ENCODE results near the gene WDR88. TPM values are rescaled to one million over a fixed set of nuclear protein-coding genes. Genes with fewer than 3 reads are reported as not detected.

The WDR88 gene
- total and polyA plus RNA-seq, 2 of the 13 experiments (the other 11 are each of a cell fraction or from before 2014, with no cell fraction given) = not detected

GRCh38 chr19:33100894-33101644 lies 30.8 kb upstream of the WDR88 start (continued):
- no peak for TF ChIP-seq U2AF1 (optimal IDR thresholded peaks at IDR 0.05; ENCODE audit: low read depth, low read length)
- TF ChIP-seq PHB2 (IDR thresholded peaks at IDR 0.05; ENCODE audit: partially characterized antibody) = no peak
- TF ChIP-seq, protein P1, sequence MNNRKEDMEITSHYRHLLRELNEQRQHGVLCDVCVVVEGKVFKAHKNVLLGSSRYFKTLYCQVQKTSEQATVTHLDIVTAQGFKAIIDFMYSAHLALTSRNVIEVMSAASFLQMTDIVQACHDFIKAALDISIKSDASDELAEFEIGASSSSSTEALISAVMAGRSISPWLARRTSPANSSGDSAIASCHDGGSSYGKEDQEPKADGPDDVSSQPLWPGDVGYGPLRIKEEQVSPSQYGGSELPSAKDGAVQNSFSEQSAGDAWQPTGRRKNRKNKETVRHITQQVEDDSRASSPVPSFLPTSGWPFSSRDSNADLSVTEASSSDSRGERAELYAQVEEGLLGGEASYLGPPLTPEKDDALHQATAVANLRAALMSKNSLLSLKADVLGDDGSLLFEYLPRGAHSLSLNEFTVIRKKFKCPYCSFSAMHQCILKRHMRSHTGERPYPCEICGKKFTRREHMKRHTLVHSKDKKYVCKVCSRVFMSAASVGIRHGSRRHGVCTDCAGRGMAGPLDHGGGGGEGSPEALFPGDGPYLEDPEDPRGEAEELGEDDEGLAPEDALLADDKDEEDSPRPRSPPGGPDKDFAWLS (CRISPR knock-in tag; IDR thresholded peaks at IDR 0.05; ENCODE audit: borderline replicate concordance) = no peak
- TF ChIP-seq PPARG (CRISPR knock-in tag; conservative IDR thresholded peaks at IDR 0.05) = peak; percentile 94
- peak; percentile 95 for TF ChIP-seq RARA (CRISPR knock-in tag; IDR thresholded peaks at IDR 0.05)
- no peak for TF ChIP-seq ZNF660 (CRISPR knock-in tag; IDR thresholded peaks at IDR 0.05; ENCODE audit: borderline replicate concordance, low read depth)
- TF ChIP-seq, protein P2, sequence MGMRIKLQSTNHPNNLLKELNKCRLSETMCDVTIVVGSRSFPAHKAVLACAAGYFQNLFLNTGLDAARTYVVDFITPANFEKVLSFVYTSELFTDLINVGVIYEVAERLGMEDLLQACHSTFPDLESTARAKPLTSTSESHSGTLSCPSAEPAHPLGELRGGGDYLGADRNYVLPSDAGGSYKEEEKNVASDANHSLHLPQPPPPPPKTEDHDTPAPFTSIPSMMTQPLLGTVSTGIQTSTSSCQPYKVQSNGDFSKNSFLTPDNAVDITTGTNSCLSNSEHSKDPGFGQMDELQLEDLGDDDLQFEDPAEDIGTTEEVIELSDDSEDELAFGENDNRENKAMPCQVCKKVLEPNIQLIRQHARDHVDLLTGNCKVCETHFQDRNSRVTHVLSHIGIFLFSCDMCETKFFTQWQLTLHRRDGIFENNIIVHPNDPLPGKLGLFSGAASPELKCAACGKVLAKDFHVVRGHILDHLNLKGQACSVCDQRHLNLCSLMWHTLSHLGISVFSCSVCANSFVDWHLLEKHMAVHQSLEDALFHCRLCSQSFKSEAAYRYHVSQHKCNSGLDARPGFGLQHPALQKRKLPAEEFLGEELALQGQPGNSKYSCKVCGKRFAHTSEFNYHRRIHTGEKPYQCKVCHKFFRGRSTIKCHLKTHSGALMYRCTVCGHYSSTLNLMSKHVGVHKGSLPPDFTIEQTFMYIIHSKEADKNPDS (CRISPR knock-in tag; IDR thresholded peaks at IDR 0.05) = no peak
- peak; percentile 55 for TF ChIP-seq HNF4A (CRISPR knock-in tag; IDR thresholded peaks at IDR 0.05)
- peak; percentile 89; the same call in 1 of the 2 replicates for TF ChIP-seq ZNF232 (CRISPR knock-in tag; IDR thresholded peaks at IDR 0.05; ENCODE audit: borderline replicate concordance)
- peak; percentile 100 for TF ChIP-seq NR2F6 (IDR thresholded peaks at IDR 0.05)
- TF ChIP-seq NR2F6 (CRISPR knock-in tag; IDR thresholded peaks at IDR 0.05) = peak; percentile 98
- 0 out of 2 replicates have a peak, but pooled peaks have one; percentile 51 for TF ChIP-seq ZNF331 (CRISPR knock-in tag; IDR thresholded peaks at IDR 0.05)
- no peak for TF ChIP-seq TMF1 (CRISPR knock-in tag; IDR thresholded peaks at IDR 0.05; ENCODE audit: low read depth)
- TF ChIP-seq, protein P3, sequence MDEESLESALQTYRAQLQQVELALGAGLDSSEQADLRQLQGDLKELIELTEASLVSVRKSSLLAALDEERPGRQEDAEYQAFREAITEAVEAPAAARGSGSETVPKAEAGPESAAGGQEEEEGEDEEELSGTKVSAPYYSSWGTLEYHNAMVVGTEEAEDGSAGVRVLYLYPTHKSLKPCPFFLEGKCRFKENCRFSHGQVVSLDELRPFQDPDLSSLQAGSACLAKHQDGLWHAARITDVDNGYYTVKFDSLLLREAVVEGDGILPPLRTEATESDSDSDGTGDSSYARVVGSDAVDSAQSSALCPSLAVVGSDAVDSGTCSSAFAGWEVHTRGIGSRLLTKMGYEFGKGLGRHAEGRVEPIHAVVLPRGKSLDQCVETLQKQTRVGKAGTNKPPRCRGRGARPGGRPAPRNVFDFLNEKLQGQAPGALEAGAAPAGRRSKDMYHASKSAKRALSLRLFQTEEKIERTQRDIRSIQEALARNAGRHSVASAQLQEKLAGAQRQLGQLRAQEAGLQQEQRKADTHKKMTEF (CRISPR knock-in tag; IDR thresholded peaks at IDR 0.05) = peak; percentile 65
- no peak for TF ChIP-seq GABPA (IDR thresholded peaks at IDR 0.05; ENCODE audit: low read depth, low read length)
- no peak for TF ChIP-seq GABPA (CRISPR knock-in tag; IDR thresholded peaks at IDR 0.05; ENCODE audit: low read depth)
- TF ChIP-seq ZNF564 (CRISPR knock-in tag; IDR thresholded peaks at IDR 0.05) = 0 out of 2 replicates have a peak, but pooled peaks have one; percentile 34
- TF ChIP-seq IRF2 (CRISPR knock-in tag; IDR thresholded peaks at IDR 0.05) = peak; percentile 45
- no peak for TF ChIP-seq ZNF224 (CRISPR knock-in tag; IDR thresholded peaks at IDR 0.05)
- TF ChIP-seq PBX3 (CRISPR knock-in tag; IDR thresholded peaks at IDR 0.05; ENCODE audit: borderline replicate concordance) = no peak
- peak; percentile 79 for TF ChIP-seq FOXA3 (CRISPR knock-in tag; IDR thresholded peaks at IDR 0.05)
- no peak for TF ChIP-seq ZFP36L2 (CRISPR knock-in tag; IDR thresholded peaks at IDR 0.05)
- no peak for TF ChIP-seq ZNF615 (CRISPR knock-in tag; IDR thresholded peaks at IDR 0.05; ENCODE audit: borderline replicate concordance)
- TF ChIP-seq RBM22 (optimal IDR thresholded peaks at IDR 0.05; ENCODE audit: low read length) = peak; percentile 74
